ENCODE results near the gene LRBA.

GRCh38 chr4:150934022-150934421 lies 81.1 kb downstream of the LRBA start:
- no peak for TF ChIP-seq POLR2A (IDR thresholded peaks at IDR 0.05; ENCODE audit: low read depth, low read length)
- TF ChIP-seq POLR2AphosphoS5 (IDR thresholded peaks at IDR 0.05; ENCODE audit: low read depth, low read length): no peak
- TF ChIP-seq SPI1 (IDR thresholded peaks at IDR 0.05; ENCODE audit: low read depth, low read length): no peak
- TF ChIP-seq TAF1 (IDR thresholded peaks at IDR 0.05; ENCODE audit: low read depth, low read length): no peak
- no peak for TF ChIP-seq PAX5 (IDR thresholded peaks at IDR 0.05; ENCODE audit: insufficient read depth, low read length, severe bottlenecking)
- no peak for TF ChIP-seq POU2F2 (IDR thresholded peaks at IDR 0.05; ENCODE audit: low read depth, low read length)

Measured in GM12891 (cell line).